ENCODE measurements around the gene CC2D2A. TPM values are rescaled to one million over a fixed set of nuclear protein-coding genes. Genes with fewer than 3 reads are reported as not detected.
A peak's percentile ranks its signal among the peaks of the same experiment; 100 is the strongest.

The CC2D2A gene
- total RNA-seq = 9.6 TPM
- long read RNA-seq, partial matches to known transcripts = 2 of 13 reads
- long read RNA-seq, other reads (novel, unspliced or antisense) = 6 of 13 reads

DNA sequence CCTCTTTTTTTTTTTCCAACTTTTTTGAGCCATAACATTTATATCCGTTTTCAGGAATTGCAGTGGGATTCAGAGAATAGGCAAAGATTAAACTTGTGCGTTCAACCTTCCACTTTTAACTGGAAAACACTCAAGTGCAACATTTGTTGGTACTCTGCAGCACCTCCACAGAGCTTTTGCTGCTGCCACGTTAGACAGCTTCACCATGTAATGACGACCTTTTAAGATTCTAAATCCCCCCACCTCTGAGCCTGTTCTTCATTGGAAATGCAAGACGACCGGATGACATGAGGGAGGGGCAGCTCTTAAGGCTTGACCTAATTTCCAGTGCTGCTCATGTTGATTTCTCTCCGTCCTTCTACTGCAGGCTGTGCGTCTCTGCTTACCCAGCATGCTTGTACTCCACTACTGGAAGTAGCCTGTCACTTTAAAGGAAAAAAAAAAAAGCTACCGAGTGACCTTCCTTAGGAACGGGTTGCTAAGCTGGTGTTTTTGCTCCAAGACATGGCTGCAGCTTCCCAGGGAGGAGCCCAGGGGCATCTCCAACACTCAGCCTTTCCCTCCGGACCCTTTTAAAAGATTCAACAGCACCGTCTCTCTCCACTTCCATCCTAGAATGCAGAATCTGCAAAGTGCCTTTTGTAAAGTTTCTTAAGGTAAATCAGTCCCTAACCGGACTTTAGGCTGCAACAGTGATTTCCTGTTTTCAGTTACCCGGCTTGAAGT lies at the start of gene CC2D2A:
CC2D2A (plus strand) TSS at position 481 of the 726 bp plus-strand sequence. CDS start 6,051 bp downstream, outside the sequence.
- Histone ChIP-seq H3K27me3 (ENCODE audit: low read depth) (no peaks in the 10 kb centered on the region), H3K36me3 (no peaks in the 10 kb centered on the region), H3K27ac (replicated peaks) (peak within 1 kb of the TSS; percentile 73), H3K9me3 (replicated peaks) (no peaks in the 10 kb centered on the region), H3K4me3 (peak within 1 kb of the TSS; percentile 71), H3K4me1 (peaks cover 40% of the 10 kb centered on the region)
- intact Hi-C loops (cut with micrococcal nuclease) = no loop called here
- DNase-seq = no peak
- TF ChIP-seq, protein P1, sequence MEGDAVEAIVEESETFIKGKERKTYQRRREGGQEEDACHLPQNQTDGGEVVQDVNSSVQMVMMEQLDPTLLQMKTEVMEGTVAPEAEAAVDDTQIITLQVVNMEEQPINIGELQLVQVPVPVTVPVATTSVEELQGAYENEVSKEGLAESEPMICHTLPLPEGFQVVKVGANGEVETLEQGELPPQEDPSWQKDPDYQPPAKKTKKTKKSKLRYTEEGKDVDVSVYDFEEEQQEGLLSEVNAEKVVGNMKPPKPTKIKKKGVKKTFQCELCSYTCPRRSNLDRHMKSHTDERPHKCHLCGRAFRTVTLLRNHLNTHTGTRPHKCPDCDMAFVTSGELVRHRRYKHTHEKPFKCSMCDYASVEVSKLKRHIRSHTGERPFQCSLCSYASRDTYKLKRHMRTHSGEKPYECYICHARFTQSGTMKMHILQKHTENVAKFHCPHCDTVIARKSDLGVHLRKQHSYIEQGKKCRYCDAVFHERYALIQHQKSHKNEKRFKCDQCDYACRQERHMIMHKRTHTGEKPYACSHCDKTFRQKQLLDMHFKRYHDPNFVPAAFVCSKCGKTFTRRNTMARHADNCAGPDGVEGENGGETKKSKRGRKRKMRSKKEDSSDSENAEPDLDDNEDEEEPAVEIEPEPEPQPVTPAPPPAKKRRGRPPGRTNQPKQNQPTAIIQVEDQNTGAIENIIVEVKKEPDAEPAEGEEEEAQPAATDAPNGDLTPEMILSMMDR (IDR thresholded peaks at IDR 0.05; ENCODE audit: borderline replicate concordance) = no peak

DNA sequence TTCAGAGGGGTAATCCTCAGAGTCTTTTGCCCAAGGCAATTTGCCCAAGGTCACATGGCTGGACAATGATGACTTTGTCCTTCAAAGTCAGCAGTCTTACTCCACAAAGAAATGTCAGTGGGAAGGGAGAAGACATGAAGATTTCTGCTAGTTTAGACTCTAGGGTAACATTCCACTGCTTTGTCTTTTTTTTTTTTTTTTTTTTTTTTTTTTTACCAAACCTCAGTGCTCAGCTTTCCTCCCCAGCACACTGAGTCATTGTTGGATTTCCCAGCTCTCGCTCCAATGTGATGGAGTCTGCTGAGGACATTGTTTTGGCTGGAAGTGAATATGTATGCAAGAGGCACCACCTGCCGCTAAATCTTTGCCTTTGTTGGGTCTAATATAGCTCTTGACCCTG lies 49.0 kb upstream of the CC2D2A start:
- Histone ChIP-seq H3K4me3 (no peak overlapping the region), H3K27me3 (ENCODE audit: low read depth) (no peaks in the 10 kb centered on the region), H3K4me1 (peaks cover 4% of the 10 kb centered on the region), H3K27ac (replicated peaks) (no peak overlapping the region), H3K36me3 (no peaks in the 10 kb centered on the region), H3K9me3 (replicated peaks) (no peaks in the 10 kb centered on the region)
- no peak for DNase-seq
- TF ChIP-seq, protein P1 (IDR thresholded peaks at IDR 0.05; ENCODE audit: borderline replicate concordance) = no peak
- intact Hi-C loops (cut with micrococcal nuclease) = no loop called here

DNA sequence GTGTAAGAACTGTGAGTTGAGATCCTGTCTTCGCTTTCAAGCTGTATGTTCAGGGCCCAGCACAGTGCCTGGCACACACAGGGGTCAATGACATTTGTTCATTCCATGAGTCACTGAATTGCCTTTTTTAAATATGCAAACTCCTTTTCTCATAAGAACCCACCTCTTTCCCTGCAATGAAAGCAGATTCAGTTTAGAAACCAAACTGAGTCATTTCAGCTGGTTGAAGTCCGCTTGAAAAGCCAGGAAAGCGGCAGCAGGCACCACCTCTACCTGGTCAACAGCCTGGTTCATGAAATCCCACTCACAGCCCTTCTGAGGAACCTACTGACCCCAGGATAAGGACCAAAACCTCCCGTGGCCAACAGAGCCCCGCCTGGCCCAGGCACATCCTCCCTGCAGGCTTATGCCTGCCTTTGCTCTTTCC lies 46.4 kb upstream of the CC2D2A start:
- H3K4me3 ChIP-seq = no peak overlapping the region
- intact Hi-C loops (cut with micrococcal nuclease) = no loop called here
- no peaks in the 10 kb centered on the region for H3K9me3 ChIP-seq (replicated peaks)
- TF ChIP-seq, protein P1 (IDR thresholded peaks at IDR 0.05; ENCODE audit: borderline replicate concordance) = no peak
- H3K27ac ChIP-seq (replicated peaks) = no peak overlapping the region
- H3K36me3 ChIP-seq = no peaks in the 10 kb centered on the region
- H3K27me3 ChIP-seq (ENCODE audit: low read depth) = no peaks in the 10 kb centered on the region
- DNase-seq = no peak
- H3K4me1 ChIP-seq = peaks cover 4% of the 10 kb centered on the region

- intact Hi-C loops (cut with micrococcal nuclease) = no loop called here
- Histone ChIP-seq H3K4me3 (no peak overlapping the region), H3K27ac (replicated peaks) (no peak overlapping the region), H3K4me1 (peaks cover 11% of the 10 kb centered on the region), H3K27me3 (ENCODE audit: low read depth) (no peaks in the 10 kb centered on the region), H3K36me3 (no peaks in the 10 kb centered on the region), H3K9me3 (replicated peaks) (no peaks in the 10 kb centered on the region)
- no peak for DNase-seq
- TF ChIP-seq, protein P1 (IDR thresholded peaks at IDR 0.05; ENCODE audit: borderline replicate concordance) = no peak
Observed at GRCh38 chr4:15425520-15425919, 44.2 kb upstream of the CC2D2A start.

GRCh38 chr4:15427161-15427560 lies 42.5 kb upstream of the CC2D2A start:
- no peaks in the 10 kb centered on the region for H3K27me3 ChIP-seq (ENCODE audit: low read depth)
- no peaks in the 10 kb centered on the region for H3K9me3 ChIP-seq (replicated peaks)
- peak overlapping the region; percentile 5 for H3K4me3 ChIP-seq
- no peaks in the 10 kb centered on the region for H3K36me3 ChIP-seq
- H3K4me1 ChIP-seq = peaks cover 11% of the 10 kb centered on the region
- peak overlapping the region; percentile 60 for H3K27ac ChIP-seq (replicated peaks)
- no peak for DNase-seq
- TF ChIP-seq, protein P1 (IDR thresholded peaks at IDR 0.05; ENCODE audit: borderline replicate concordance) = no peak
- intact Hi-C loops (cut with micrococcal nuclease) = no loop called here
